Adrenal gland (tissue), 5 donors: ENCODE results near the gene ZXDB.

Experiments used
- CTCF ChIP-seq, 6 experiments: fragments of 450-650 bp in 4 of 6; fragments of 200-600 bp in 2 of 6; sonication (generic) in 1 of 6; IDR thresholded peaks; 1 replicate in 5 of 6; 2 replicates in 1 of 6; pipeline versions ENCODE4 v1.5.1 to v1.8.0; 2016 to 2021; ENCODE audit warnings: antibody characterized with exemption in 6 of 6, mild to moderate bottlenecking in 2 of 6, moderate library complexity in 1 of 6
- POLR2A ChIP-seq, 2 donors: fragments of 450-650 bp; IDR thresholded peaks; one replicate each; pipeline ENCODE4 v1.6.1; 2017; ENCODE audit warnings: antibody characterized with exemption in 2 of 2, mild to moderate bottlenecking in 2 of 2, moderate library complexity in 1 of 2
- donor health status: DM: no; HTN: no; CAD: no.

GRCh38 chrX:57573754-57574153 is 18.1 kb upstream of the ZXDB start:
- peak in 4 of 6 experiments; percentile 23 to 32 (median 28) for TF ChIP-seq CTCF (IDR thresholded peaks at IDR 0.05)
- TF ChIP-seq POLR2A (IDR thresholded peaks at IDR 0.05): no peak
